ENCODE data around the gene CPNE4. TPM values are rescaled to one million over a fixed set of nuclear protein-coding genes. Genes with fewer than 3 reads are reported as not detected.
"Not testable (repeated sequence)": the region's sequence is repeated elsewhere in the genome, so short reads cannot be mapped to it uniquely, and the experiment has no call there.

The CPNE4 gene
- total RNA-seq, 1 donor from 2014 or later, result 0.26 TPM

DNA sequence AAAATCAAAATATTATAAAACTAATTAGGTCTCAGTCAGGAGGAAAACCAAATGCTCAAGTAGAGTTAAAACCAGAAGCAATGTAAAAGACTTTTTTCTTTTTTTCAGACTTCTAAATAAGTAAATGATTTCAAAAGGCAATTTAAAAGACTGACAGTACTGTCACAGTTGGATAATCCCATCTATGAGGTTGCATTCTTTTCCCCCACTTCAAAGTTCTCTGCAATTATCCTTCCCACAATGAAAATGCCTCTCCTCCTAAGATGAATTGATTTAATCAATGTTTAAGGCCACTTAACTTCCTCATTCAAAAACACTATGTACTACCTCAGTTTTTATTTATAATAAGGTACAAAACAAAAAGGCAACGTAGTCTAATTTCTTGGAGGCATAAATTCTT, 540.1 kb downstream of the CPNE4 start:
- Histone ChIP-seq H3K4me1 (no peaks in the 10 kb centered on the region), H3K27ac (no peak overlapping the region), H3K4me3 (no peak overlapping the region), H3K9me3 (no peaks in the 10 kb centered on the region), H3K36me3 (peaks cover 81% of the 10 kb centered on the region), H3K27me3 (no peaks in the 10 kb centered on the region)
- TF ChIP-seq, protein P1, sequence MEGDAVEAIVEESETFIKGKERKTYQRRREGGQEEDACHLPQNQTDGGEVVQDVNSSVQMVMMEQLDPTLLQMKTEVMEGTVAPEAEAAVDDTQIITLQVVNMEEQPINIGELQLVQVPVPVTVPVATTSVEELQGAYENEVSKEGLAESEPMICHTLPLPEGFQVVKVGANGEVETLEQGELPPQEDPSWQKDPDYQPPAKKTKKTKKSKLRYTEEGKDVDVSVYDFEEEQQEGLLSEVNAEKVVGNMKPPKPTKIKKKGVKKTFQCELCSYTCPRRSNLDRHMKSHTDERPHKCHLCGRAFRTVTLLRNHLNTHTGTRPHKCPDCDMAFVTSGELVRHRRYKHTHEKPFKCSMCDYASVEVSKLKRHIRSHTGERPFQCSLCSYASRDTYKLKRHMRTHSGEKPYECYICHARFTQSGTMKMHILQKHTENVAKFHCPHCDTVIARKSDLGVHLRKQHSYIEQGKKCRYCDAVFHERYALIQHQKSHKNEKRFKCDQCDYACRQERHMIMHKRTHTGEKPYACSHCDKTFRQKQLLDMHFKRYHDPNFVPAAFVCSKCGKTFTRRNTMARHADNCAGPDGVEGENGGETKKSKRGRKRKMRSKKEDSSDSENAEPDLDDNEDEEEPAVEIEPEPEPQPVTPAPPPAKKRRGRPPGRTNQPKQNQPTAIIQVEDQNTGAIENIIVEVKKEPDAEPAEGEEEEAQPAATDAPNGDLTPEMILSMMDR (IDR thresholded peaks at IDR 0.05), result no peak
- ATAC-seq (no peak), DNase-seq (no peak)
- intact Hi-C loops (cut with DNase I), result no loop called here

DNA sequence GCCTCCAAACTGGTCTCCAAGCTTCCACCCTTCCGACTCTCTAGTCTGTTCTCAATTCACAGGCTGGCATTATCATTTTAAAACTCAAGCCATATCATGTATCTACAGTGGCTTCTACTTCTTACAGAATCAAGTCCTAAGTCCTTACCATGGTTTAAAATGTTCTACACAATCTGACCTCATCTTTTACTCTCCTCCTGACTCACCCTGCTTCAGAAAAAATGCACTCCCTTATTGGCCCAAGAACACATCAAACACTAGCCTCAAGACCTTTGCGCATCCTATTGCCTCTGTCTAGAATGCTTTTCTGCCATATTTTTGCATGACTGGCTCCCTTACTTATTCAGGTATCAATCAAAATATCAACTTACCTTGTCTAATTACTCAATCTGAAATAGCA, 543.0 kb downstream of the CPNE4 start:
- Histone ChIP-seq H3K27ac (no peak overlapping the region), H3K36me3 (peaks cover 73% of the 10 kb centered on the region), H3K27me3 (no peaks in the 10 kb centered on the region), H3K9me3 (no peaks in the 10 kb centered on the region), H3K4me3 (no peak overlapping the region), H3K4me1 (no peaks in the 10 kb centered on the region)
- no peak for ATAC-seq
- TF ChIP-seq, protein P1 (IDR thresholded peaks at IDR 0.05), result no peak
- DNase-seq, result no peak
- intact Hi-C loops (cut with DNase I), result no loop called here

DNA sequence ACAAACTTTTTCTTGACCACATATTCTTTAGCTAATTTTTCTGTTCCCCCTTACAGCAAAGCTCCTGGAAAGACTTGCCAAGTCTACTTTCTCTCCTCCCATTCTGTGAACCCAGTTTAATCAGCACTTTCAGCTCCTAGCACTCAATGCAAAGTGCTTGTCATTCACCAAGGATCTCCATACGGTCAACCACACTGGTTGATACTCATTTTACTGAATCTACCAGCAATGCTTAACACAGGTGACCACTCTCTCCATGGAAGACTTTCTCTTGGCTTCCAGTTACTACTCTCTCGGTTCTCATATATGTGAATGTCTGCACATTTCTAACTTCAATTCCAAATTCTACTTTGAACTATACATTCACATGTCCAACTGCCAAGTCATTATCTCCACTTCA, 543.7 kb downstream of the CPNE4 start:
- ATAC-seq (no peak), DNase-seq (no peak)
- no peaks in the 10 kb centered on the region for H3K4me1 ChIP-seq
- intact Hi-C loops (cut with DNase I), result no loop called here
- TF ChIP-seq, protein P1 (IDR thresholded peaks at IDR 0.05), result no peak
- H3K4me3 ChIP-seq, result no peak overlapping the region
- no peak overlapping the region for H3K27ac ChIP-seq
- H3K9me3 ChIP-seq, result no peaks in the 10 kb centered on the region
- peaks cover 66% of the 10 kb centered on the region for H3K36me3 ChIP-seq
- H3K27me3 ChIP-seq, result no peaks in the 10 kb centered on the region

DNA sequence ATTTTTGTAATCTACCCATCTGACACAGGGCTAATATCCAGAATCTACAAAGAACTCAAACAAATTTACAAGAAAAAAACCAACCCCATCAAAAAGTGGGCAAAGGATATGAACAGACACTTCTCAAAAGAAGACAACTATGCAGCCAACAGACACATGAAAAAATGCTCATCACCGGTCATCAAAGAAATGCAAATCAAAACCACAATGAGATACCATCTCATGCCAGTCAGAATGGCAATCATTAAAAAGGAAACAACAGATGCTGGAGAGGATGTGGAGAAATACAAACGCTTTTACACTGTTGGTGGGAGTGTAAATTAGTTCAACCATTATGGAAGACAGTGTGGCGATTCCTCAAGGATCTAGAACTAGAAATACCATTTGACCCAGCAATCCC, 548.3 kb downstream of the CPNE4 start:
- H3K4me3 ChIP-seq; H3K9me3 ChIP-seq; H3K4me1 ChIP-seq; DNase-seq; H3K27ac ChIP-seq; intact Hi-C loops (cut with DNase I); ATAC-seq; H3K27me3 ChIP-seq: not testable (repeated sequence)
- peaks cover 54% of the 10 kb centered on the region for H3K36me3 ChIP-seq

DNA sequence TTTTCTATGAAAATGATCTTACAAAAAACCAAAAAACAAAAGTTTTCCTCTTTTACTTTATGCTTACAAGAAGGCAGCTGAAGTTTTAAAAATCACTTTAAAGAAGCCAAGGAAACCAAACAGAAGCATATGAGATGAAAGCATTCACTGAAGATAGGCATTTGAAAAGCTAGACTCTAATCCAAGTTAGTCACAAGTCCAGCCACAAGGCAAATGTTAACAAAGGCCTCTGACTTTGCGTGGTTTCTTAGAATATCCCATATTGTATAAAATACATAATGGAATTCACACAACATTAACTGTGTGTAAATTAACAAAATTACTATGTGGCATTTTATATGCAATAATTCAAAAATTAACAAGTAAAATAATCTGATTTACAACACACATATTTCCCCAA, 549.7 kb downstream of the CPNE4 start:
- Histone ChIP-seq H3K9me3 (no peaks in the 10 kb centered on the region), H3K4me1 (no peaks in the 10 kb centered on the region), H3K4me3 (no peak overlapping the region), H3K27ac (no peak overlapping the region), H3K36me3 (peaks cover 44% of the 10 kb centered on the region), H3K27me3 (no peaks in the 10 kb centered on the region)
- ATAC-seq, result no peak
- intact Hi-C loops (cut with DNase I), result no loop called here
- TF ChIP-seq, protein P1 (IDR thresholded peaks at IDR 0.05), result no peak
- DNase-seq, result no peak

DNA sequence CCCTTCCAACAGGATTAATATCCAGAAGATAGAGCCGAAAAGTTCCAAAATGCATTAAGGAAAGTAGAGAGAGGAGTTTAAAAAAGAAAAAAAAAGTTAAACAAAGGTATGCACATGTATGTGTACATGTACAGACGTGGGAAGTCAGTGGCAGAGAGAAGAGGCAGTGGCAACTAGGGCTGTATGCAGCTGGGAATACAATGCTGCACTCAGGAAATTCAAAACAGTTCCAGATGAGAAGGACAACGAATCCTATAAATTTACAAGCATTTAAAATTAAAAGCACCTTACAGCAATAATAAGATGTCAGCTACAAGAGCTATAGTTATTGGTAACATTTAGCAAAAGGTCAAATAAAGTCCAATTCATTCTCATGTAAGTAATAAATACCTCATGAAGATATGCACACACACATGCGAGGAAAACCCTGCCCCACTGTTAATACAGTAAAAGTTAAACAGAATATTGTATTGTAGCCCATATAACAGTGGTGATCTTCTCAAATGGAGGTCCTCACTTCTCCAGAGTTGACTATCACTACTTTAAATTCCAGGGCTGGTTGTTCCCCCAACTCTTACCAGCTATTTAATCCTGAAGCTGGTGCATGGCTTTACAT, 550.2 kb downstream of the CPNE4 start:
- Histone ChIP-seq H3K9me3 (no peaks in the 10 kb centered on the region), H3K4me3 (no peak overlapping the region), H3K27ac (no peak overlapping the region), H3K36me3 (peaks cover 43% of the 10 kb centered on the region), H3K27me3 (no peaks in the 10 kb centered on the region), H3K4me1 (no peaks in the 10 kb centered on the region)
- ATAC-seq (no peak), DNase-seq (no peak)
- intact Hi-C loops (cut with DNase I), result no loop called here
- TF ChIP-seq, protein P1 (IDR thresholded peaks at IDR 0.05), result no peak

Small RNA genes within 50 kb of the gene (microRNA-seq; reads per million reads assigned to microRNA genes)
- gene MIR5704 (ENCODE audit: borderline microRNAs expressed), result not detected
